GM21515 (cell line): ENCODE measurements around the gene IL27RA.

Experiments
- ATAC-seq: cut with Tn5 transposase; IDR thresholded peaks from one replicate; pipeline ENCODE4 v1.9.1; 2021; ENCODE audit not compliant: unreplicated experiment

Gene IL27RA

DNA sequence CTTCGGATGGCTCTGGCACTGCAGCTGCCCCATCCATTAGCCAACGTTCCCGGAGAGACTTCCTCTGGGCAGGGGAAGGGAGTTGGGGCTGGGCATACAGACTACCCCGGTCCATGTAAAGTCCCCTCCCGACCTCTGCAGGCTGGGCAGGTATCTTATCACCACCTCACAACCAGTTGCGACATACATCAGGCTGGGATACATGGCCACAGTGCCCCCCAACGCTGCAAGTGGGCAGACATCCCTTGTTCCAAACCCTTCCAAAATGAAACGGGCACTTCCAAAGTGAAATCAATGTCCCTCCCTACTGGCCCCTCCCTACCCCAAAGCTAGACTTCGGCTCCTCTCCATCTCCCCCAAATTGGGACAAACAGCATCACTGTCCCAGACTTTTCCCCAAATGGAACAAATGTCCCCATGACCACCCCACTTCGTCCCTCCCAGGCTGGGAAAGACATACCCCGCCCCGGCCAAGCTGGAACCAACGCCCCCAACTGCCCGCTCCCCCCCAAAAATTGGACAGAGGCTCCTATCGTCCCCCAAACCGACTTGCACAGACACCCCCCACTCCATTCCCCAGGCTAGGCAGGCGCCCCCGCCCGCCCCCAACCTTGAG lies 25.3 kb downstream of the IL27RA start:
- no peak for ATAC-seq

DNA sequence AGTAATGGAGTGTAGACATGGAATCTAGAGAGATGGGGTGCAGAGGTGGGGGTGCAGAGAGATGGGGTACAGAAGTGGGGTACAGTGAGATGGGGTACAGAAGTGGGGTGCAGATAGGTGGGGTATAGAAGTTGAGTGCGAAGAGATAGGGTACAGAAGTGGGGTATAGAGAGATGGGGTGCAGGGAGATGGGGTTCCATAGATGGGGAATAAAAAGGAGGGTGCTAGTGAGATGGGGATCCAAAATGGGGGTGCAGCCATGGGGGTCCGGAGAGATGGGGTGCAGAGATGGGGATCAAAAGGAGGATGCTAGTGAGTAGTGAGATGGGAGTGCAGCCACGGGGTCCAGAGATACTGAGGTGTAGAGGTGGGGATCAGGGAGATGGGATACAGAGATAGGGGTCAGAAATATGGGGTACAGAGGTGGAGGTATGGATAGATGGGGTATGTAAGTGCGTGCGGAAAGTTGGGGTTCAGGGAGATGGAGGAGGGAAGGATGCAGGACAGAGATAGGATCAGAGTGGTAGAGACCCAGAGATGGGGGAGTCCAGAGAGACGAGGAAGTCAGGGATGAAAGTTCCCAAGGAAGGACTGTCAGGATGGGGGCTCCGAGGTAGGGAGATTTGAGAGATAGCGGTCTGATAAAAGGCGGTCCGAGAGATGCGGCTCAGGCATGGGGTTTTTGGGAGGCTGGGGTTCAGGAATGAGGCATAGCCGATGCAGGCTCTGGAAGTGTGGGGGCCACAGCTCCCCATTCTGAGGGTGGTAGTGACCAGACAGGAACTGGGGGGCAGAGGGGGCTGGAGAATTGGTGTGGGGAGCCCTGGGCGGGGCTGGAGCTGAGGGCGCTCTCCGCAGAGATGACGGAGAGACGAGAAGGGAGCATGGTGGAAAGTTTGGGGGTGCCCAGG lies 26.9 kb downstream of the IL27RA start:
- no peak for ATAC-seq

DNA sequence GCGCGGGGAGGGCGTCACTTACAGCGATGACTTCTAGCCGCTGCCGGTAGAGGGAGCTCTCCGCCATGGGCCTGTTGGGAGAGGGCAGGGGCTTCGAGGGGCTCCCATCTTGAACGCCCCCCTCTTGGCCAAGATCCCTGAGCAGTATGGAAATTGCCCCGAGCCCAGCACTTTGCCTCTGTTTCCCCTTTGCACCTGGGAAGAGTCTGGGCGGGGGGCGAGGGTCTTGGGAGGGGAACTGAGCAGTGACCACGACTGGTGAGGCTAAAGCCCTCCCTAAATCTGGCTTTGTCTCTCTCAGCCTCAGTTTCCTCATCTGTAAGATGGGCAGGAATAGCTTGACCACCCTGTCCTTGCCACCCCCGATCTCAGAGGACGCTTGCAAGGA lies 27.5 kb downstream of the IL27RA start:
- ATAC-seq, result no peak

DNA sequence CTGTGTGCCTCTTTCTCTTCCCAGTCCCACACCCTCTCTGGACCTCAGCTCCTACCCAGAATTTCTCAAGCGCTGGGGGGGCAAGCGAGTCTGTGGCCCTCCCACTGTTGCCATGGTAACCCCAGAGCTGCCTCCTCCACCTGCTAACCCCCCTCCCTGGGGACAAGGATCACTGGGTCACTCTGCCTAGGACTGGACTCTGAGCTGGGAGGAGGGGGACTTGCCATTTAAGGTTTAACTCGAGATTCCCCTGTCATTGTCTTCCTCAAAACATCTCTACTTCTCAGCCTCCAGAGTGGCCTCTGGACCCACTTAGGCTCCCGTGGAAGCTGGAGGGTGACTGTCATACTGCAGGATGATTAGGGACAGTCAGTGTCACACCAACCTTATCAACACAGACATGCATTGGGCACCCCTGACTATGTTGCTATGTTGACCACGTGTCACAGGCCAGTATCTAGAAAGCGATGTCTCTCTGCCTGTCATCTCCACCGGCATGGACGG lies 28.1 kb downstream of the IL27RA start:
- no peak for ATAC-seq

DNA sequence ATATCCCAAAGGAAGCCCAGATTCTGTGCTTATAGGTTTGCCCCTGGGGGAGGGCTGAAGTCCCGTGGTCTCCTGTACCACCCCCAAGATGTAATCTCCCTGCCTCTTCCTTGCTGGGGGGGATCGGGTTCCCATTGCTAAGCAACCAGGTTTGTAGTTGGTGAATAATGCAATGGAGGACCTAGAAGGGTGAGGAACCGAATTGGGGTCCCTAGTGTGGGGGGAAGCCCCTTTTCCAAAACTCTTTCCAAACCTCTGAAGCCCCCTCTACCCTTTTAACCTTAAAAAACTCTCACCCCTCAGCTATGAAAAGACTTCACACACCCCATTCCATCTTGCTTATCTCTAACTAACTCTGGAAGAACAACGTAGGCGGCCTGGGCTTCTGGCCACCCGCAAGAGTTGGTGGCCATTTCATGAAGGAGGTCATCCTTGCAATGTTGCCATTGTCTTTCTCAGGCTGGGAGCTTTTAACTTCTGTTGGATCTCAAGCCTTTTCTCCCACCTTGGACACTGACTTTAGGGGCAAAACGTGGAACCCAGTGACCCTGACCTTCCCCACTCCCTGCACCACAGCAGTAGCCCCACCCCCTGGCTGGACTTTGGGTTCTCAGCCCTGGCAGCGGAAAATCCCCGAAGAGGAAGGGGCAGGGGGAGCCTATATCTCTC lies 29.7 kb downstream of the IL27RA start:
- ATAC-seq, result no peak

DNA sequence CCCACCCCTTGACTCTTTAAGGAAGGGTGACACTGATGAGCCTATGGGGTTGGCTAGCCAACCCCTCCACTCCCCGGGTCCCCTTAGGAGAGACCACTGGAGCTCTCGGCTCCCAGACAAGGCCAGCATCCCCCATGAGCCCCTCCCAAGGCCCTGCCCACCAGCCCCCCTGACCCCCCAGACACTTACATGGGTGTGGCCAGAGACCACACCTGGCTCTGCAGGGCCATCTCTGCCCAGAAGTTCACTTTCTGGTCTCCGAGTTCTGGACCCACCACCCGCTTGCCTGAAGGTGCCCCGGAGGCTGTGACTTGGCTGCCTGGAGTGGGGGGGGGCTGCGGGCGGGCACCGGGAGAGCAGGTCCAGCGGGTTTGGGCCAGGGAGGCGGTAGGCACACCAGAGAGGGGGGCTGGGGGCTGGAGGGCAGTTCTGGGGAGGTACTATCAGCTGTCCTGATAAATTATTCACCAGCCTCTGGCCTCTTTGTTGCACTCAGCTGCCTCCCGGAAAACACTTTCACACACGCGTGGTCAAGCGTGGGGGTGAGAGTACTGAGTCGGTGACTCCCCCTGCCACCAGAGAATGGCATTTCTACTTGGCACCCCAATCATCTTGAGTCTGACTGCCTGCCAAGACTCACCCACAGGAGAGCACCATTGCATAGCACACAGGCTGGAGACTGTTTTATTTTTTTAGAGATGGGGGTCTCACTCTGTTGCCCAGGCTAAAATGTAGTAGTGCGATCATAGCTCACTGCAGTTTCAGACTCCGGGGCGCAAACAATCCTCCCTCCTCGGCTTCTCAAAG lies 30.4 kb downstream of the IL27RA start, which contains the start of gene PALM3:
Gene PALM3, minus strand, starts transcription at position 326 of the 807 bp plus-strand sequence. Its CDS starts 96 bp downstream, at position 230.
- ATAC-seq, result no peak

DNA sequence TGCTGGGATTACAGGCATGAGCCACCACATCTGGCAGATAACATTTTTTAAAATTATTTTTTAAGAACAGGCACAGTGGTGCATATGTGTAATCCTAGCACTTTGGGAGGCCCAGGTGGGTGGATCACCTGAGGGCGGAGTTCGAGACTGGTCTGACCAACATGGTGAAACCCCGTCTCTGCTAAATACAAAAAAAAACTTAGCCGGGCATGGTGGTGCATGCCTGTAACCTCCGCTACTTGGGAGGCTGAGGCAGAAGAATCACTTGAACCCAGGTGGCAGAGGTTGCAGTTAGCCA lies 30.9 kb downstream of the IL27RA start:
- ATAC-seq, result no peak

DNA sequence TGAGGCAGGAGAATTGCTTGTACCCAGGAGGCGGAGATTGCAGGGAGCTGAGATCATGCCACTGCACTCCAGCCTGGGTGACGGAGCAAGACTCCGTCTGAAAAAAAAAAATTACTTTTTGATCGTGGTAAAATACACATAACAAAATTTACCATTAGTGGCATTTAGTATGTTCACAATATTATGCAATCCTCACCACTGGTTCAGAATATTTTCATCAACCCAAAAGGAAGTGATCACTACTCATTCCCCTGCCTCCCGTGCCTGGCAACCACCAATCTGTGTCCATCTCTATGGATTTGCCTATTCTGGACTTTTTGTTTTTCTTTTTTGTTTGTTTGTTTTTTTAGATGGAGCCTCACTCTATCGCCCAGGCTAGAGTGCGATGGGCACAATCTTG lies 31.5 kb downstream of the IL27RA start:
- no peak for ATAC-seq

DNA sequence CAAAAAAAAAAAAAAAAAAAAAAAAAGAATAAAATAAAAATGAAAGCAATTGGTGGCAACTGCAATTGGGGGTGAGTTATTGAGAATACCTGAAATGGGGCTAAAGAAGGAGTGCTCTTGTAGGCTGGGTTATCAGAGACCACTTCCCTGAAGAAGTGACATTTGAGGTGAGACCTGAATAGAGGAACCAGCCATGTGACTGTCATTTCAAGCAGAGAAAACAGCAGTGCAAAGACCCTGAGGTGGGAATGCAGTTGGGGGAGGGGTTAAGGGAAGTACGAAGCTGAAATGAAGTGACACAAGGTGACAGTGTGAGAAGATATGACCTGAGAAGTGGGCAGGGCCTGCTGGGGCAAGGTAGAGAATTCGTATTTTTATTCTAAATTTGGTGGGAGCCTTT lies 34.6 kb downstream of the IL27RA start:
- ATAC-seq, result no peak

DNA sequence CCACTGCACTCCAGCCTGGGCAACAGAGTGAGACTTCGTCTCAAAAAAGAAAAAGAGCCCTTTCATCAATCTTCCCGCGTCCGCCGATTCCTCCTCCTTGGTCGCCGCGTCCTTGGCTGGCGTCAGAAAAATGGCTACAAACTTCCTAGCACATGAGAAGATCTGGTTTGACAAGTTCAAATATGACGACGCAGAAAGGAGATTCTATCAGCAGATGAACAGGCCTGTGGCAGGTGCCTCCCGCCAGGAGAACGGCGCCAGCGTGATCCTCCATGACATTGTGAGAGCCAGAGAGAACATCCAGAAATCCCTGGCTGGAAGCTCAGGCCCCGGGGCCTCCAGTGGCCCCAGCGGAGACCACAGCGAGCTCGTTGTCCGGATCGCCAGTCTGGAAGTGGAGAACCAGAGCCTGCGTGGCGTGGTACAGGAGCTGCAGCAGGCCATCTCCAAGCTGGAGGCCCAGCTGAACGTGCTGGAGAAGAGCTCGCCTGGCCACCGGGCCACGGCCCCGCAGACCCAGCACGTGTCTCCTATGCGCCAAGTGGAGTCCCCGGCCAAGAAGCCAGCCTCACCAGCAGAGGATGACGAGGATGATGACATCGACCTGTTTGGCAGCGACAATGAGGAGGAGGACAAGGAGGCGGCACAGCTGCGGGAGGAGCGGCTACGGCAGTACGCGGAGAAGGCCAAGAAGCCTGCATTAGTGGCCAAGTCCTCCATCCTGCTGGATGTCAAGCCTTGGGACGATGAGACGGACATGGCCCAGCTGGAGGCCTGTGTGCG lies 38.9 kb downstream of the IL27RA start:
- ATAC-seq, result no peak

DNA sequence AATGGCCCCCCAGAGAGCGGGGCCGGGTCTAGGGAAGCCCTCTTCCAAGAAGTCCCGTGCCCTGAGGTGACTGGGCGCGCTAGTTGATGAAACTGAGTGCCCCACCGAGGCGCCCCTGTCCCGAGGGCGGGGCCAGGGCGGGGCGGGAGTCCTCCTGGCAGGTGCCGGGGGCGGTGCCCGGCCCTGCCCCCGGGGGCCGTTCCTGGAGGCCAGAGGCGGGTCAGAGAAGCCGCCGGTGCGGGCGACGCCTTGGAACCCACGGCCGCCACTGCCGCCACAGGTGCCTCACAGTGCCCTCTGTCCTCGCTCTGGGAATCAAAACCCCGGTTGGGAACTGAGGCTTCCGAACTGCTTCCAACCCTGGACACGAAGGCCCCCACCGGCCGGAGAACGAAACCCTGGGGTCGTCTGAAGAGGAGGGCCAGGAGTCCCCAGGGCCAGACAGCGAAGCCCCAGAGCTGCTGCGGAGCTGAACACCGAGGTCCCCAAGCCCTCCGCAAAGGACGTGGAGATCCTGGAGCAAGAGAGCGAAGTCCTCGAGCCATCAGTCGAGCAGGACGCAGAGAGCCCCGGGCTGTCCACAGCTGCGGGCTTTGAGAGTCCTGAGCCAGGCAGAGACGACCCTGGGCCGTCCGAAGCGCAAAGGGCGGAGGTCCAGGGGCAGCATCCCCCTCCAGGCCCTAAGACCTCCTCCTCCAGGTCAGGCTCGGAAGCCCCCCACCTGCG lies 41.1 kb downstream of the IL27RA start, which contains the start of gene MISP3:
Gene MISP3, plus strand, starts transcription at position 252 of the 726 bp plus-strand sequence. CDS start 524 bp downstream, outside the sequence.
- ATAC-seq, result no peak

DNA sequence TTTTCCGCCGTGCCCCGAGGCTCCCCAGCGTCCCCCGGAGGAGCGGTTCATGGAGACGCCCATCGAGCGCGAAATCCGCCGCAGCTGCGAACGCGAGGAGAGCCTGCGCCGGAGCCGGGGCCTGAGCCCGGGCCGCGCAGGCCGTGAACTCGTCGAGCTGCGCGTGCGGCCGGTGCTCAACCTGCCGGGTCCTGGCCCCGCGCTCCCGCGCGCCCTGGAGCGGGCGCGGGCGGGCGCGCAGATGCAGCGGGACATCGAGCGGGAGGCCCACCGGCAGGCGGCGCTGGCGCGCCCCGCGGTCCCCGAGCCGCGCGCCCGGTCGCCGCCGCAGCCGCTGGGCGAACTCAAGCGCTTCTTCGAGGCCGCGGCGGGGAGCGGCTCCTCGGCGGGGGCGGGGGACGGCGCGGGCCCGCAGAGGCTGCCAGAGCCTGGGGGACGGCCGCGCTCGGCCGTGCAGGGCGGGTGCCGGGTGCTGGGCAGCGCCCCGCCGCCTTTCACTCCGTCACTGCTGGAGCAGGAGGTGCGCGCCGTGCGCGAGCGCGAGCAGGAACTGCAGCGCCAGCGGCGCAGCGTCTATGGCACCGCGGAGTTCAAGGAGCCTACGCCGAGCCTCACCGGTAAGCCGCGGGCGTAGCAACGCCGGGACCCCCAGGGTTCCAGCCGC lies 41.8 kb downstream of the IL27RA start:
- ATAC-seq, result peak; percentile 50

DNA sequence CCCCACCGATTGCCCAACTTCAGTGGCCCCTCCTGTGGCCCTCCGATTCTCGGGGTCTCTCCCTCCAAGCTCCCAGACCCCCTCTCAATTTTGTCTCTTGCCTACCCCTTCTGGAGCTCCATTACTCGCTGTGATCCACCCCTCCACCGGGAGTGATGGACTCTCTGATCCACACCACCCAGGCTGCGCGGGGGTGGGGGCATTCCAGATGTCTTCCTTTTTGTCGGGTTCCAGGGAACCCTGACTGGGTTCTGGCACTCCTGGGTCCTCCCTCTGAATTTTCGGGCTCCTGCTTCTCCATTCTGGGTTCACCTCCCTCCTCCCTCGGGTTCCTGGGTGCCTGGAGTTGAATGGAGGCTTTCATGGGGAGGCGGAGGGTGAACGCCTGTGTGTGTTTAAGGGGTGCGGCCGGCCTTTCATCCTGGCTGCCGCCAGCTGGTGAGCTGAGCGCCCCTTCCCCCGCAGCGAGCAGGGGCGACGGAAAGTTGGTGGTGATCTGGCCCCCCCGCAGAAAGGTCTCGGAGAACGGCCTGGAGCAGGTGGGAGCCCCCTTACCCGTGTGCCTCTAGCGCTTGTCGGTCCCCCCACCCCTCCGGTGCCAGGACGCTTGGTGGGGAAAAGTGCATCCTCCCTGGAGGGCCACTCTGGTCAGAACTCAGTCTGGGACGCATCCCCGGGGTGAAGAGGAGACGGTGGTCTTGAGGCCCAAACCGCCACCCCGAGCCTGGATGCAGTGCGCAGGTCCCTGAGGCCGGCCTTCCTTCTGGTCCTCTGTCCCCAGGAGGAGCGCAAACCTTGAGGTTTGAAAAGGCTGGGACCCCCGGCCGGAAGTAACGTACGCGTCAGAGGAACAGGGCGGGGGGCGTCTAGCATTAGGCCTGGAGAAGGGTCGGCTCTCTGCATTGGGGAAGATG lies 42.6 kb downstream of the IL27RA start:
- no peak for ATAC-seq

DNA sequence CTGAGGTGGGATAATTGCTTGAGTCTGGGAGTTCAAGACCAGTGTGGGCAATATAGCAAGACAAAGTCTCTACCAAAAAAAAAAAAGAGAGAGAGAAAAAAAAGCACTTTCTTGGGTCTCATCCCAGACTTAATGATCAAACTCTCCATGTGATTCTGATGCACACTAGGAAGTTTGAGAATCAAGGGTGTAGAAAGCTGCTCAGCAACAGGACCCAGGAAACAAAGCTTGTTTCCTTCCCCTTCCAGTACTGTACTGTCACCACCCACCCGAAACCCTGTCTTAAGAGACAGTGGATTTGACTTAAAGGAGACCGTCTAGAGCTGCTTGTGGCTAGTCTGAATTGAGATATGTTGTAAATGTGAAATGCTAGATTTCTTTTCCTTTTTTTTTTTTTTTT lies 46.8 kb downstream of the IL27RA start:
- no peak for ATAC-seq

DNA sequence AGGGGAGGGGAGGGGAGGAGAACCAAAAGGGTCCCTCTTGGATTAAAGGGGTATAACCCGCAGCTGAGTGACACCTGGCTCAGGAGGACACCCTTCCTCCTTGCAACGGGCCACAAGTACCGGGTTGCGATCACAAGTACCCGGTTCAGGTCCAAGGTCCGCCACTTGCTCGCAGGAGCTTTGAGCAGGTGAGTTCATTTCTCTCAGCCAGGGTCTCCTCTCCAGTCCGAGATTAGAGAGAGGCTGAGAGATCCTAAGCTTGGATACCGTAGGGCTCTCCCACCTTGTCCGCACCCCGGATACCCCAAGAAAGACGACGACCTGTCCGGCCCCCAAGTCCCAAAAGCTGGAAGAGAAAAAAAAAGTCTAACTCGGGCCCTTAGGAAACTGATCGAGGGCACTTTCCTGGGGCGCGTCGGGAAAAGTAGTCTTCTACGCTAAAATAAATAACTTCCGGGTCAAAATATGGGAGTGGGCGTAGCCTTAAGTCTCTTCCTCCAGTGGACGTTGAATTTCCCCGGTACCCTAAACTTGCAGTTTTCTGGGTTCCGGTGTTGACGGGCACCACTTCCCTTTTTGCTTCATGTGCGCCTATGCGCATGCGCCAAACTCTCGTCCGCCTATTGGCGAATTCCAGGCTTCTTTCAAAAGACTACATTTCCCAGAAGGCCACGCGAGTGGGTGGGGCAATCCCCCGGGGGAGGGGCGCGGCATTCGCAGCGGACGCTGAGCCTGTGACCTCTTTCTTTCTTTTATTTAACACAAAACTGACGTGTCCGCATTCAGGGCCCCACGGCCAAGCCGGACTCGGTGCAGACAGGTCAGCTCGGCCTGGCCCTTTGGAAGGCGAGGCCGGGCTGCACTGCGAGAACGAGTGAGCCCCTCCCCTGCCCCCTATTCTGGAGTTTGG lies 49.6 kb downstream of the IL27RA start:
- ATAC-seq, result peak; percentile 75

DNA sequence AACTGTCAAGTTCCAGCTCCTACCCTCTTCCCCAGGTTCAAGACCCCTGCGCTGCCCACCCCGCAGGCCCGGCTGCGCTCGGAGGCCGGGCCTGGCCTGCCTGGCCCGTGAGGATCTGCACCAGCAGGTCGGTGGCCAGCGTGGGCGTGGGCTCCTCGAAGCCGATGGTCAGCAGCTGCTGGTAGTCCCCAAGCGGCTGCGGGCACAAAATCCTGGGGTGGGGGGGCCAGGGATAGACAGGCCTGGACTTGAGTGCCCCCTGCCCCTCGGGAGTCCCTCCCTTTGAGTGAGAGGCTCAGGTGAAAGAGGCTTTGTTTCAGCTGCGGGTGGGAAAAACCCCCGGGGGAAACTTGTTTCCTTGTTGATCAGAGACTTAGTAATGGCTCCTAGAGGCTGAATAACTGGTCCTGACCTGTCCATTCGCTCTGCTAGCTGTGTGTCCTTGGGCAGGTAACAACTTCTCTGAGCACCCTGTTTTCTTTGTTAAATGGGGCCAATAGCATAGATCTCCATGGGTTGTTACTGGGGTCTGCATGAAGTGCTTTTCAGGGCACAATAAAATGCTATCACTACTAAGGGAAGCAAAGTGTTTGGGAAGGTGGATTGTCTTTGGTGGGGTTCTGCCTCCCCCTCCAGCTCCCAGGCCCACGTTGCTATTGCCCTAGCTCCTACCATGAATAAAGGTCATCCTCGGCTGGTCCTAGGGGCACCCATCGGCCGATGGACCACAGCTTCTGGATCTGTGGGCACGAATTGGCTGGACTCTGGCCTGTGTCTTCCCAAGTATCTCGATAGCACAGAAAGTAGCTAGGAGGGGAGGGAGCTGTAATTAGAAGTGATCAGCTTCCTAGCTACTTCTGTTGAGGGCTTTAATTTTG lies 50.5 kb downstream of the IL27RA start:
- ATAC-seq, result peak; percentile 9
